Neural cell (in vitro differentiated cells): ENCODE results near the gene TRIM47.

ENCODE experiments used
- CTCF ChIP-seq: fragments of 450-650 bp; IDR thresholded peaks from 2 replicates; pipeline ENCODE4 v1.5.1; 2014; ENCODE audit warnings: antibody characterized with exemption, mild to moderate bottlenecking, moderate library complexity; ENCODE audit not compliant: poor library complexity, severe bottlenecking
- EP300 ChIP-seq: fragments of 450-650 bp; conservative IDR thresholded peaks from 2 replicates; pipeline ENCODE4 v1.6.1; 2014; ENCODE audit warnings: antibody characterized with exemption, mild to moderate bottlenecking, moderate library complexity; ENCODE audit not compliant: poor library complexity, severe bottlenecking
- POLR2AphosphoS5 ChIP-seq: IDR thresholded peaks from 2 replicates; pipeline ENCODE4 v1.6.1; 2012
- RAD21 ChIP-seq: fragments of 450-650 bp; conservative IDR thresholded peaks from 2 replicates; pipeline ENCODE4 v1.6.1; 2014; ENCODE audit warnings: antibody characterized with exemption, mild to moderate bottlenecking, moderate library complexity
- TAF1 ChIP-seq: IDR thresholded peaks from 2 replicates; pipeline ENCODE4 v1.6.1; 2012; ENCODE audit warnings: low read depth

GRCh38 chr17:75874323-75875181, 3.8 kb downstream of the TRIM47 start:
- TF ChIP-seq CTCF (no peak), TAF1 (no peak), EP300 (no peak), RAD21 (no peak), POLR2AphosphoS5 (no peak)
